ENCODE measurements around the gene CHSY1.

DNA sequence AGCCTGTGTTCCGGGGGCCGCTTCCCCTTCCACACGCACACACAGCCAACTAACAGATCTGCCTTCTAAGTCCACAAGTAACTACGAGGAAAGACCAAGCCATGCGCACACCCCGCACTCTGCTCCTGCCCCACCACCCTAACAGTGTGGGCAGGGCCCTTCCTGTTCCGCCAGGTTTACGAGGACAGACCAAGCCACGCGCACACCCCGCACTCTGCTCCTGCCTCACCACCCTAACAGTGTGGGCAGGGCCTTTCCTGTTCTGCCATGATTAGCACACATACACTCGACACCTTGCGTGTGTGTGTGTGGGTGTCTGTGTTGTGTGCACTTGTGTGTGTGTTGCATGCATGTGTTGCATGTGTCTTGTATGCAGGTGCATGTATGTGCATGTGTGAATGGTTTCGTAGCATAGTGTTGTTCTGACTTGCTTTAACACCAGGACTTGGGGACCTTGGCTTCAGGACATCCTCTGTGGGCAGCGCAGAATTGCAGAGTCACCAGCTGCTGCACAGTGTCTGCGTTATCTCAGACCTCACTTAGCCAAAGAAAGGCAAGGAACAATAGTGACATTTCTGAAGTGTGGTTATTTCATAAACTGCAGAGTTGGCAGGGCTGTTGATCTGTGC, 114.4 kb downstream of the CHSY1 start:
- TF ChIP-seq, protein P1, sequence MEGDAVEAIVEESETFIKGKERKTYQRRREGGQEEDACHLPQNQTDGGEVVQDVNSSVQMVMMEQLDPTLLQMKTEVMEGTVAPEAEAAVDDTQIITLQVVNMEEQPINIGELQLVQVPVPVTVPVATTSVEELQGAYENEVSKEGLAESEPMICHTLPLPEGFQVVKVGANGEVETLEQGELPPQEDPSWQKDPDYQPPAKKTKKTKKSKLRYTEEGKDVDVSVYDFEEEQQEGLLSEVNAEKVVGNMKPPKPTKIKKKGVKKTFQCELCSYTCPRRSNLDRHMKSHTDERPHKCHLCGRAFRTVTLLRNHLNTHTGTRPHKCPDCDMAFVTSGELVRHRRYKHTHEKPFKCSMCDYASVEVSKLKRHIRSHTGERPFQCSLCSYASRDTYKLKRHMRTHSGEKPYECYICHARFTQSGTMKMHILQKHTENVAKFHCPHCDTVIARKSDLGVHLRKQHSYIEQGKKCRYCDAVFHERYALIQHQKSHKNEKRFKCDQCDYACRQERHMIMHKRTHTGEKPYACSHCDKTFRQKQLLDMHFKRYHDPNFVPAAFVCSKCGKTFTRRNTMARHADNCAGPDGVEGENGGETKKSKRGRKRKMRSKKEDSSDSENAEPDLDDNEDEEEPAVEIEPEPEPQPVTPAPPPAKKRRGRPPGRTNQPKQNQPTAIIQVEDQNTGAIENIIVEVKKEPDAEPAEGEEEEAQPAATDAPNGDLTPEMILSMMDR (IDR thresholded peaks at IDR 0.05) = no peak
- no peak for TF ChIP-seq POLR2A (IDR thresholded peaks at IDR 0.05)

Data from heart left ventricle (tissue), 13 donors.